Epithelial cell of proximal tubule (primary cell): Measurements from ENCODE around the gene MCCC2. TPM values are rescaled to one million over a fixed set of nuclear protein-coding genes. Genes with fewer than 3 reads are reported as not detected.
"Not testable (repeated sequence)": the region's sequence is repeated elsewhere in the genome, so short reads cannot be mapped to it uniquely, and the experiment has no call there.

Experiments used
- DNase-seq: peaks from one replicate; pipeline ENCODE4 v3.0.0-alpha.2; 2011; ENCODE audit warnings: low read depth
- H3K4me3 ChIP-seq: 2 replicates; pipeline ENCODE4 v1.5.1; 2011; ENCODE audit warnings: low read depth, mild to moderate bottlenecking, low read length
- CTCF ChIP-seq: conservative IDR thresholded peaks from 2 replicates; pipeline ENCODE4 v1.5.1; 2012; ENCODE audit warnings: low read depth, mild to moderate bottlenecking, low read length
- total RNA-seq: library from RNA; depleted of rRNA; stranded (reverse); fragments of >200 nt; gene quantifications from 2 replicates; pipeline ENCODE4 v1.2.3, GENCODE V29; 2015

MCCC2 gene
- total RNA-seq, 1 donor from 2014 or later: 25.3 TPM

GRCh38 chr5:71588533-71588885 lies 1.4 kb downstream of the MCCC2 start:
- H3K4me3 ChIP-seq: peak overlapping the region; percentile 2
- TF ChIP-seq CTCF: no peak

GRCh38 chr5:71589903-71590302 lies 2.8 kb downstream of the MCCC2 start:
- DNase-seq: no peak
- no peak for TF ChIP-seq CTCF
- no peak overlapping the region for H3K4me3 ChIP-seq

More at GRCh38 chr5:71588533-71588885, 1.4 kb downstream of the MCCC2 start:
- no peak for DNase-seq

- TF ChIP-seq CTCF: no peak
- H3K4me3 ChIP-seq: no peak overlapping the region
- DNase-seq: no peak
Measured at GRCh38 chr5:71591100-71591499, 4.0 kb downstream of the MCCC2 start.

GRCh38 chr5:71596169-71596568 lies 9.0 kb downstream of the MCCC2 start:
- no peak for TF ChIP-seq CTCF
- no peak overlapping the region for H3K4me3 ChIP-seq
- no peak for DNase-seq

- no peak overlapping the region for H3K4me3 ChIP-seq
- DNase-seq: no peak
Measured at GRCh38 chr5:71597001-71597400, 9.9 kb downstream of the MCCC2 start.

GRCh38 chr5:71600783-71601182 lies 13.6 kb downstream of the MCCC2 start:
- no peak for TF ChIP-seq CTCF
- H3K4me3 ChIP-seq: no peak overlapping the region
- no peak for DNase-seq

More at GRCh38 chr5:71597001-71597400, 9.9 kb downstream of the MCCC2 start:
- no peak for TF ChIP-seq CTCF

- peak; percentile 47 for DNase-seq
- TF ChIP-seq CTCF: peak; percentile 80
- H3K4me3 ChIP-seq: no peak overlapping the region
Measured at GRCh38 chr5:71601222-71602026, 14.3 kb downstream of the MCCC2 start.

- not testable (repeated sequence) for H3K4me3 ChIP-seq, DNase-seq
Measured at GRCh38 chr5:71609916-71610315, 22.8 kb downstream of the MCCC2 start.
